Astrocyte (in vitro differentiated cells and primary cell): Measurements from ENCODE around the gene ANGPTL7. TPM values are rescaled to one million over a fixed set of nuclear protein-coding genes. Genes with fewer than 3 reads are reported as not detected.
A peak's percentile ranks its signal among the peaks of the same experiment; 100 is the strongest.

Experiments
- DNase-seq: peaks from one replicate; pipeline ENCODE4 v3.0.0-alpha.2; 2010; ENCODE audit warnings: low read depth
- FAIRE-seq: peaks from 2 replicates; lab custom pipeline; 2011; peaks lifted over from hg19 to GRCh38; lab: Jason Lieb, UNC
- H2AFZ ChIP-seq: 2 replicates; pipeline ENCODE4 v1.6.0; 2012; ENCODE audit warnings: low read depth, low read length, inconsistent platforms
- H3K27ac ChIP-seq: 2 replicates; pipeline ENCODE4 v1.5.1; 2011; ENCODE audit warnings: low read depth, low read length, inconsistent platforms
- H3K27me3 ChIP-seq: 2 replicates; pipeline ENCODE4 v1.6.0; 2011; ENCODE audit warnings: low read length, inconsistent platforms; ENCODE audit not compliant: insufficient read depth
- H3K36me3 ChIP-seq: 2 replicates; pipeline ENCODE4 v1.5.1; 2011; ENCODE audit warnings: low read length, inconsistent platforms; ENCODE audit not compliant: insufficient read depth
- H3K4me1 ChIP-seq: 2 replicates; pipeline ENCODE4 v1.5.1; 2011; ENCODE audit warnings: low read length, inconsistent platforms; ENCODE audit not compliant: insufficient read depth
- H3K4me2 ChIP-seq: 2 replicates; pipeline ENCODE4 v1.6.0; 2012; ENCODE audit warnings: low read length, inconsistent platforms
- H3K4me3 ChIP-seq: 2 replicates; pipeline ENCODE4 v1.5.1; 2011; ENCODE audit warnings: low read depth, mild to moderate bottlenecking, low read length, inconsistent platforms; ENCODE audit not compliant: insufficient read depth
- H3K79me2 ChIP-seq: 2 replicates; pipeline ENCODE4 v1.6.0; 2012; ENCODE audit warnings: mild to moderate bottlenecking, low read length, inconsistent platforms; ENCODE audit not compliant: insufficient read depth
- H3K9ac ChIP-seq: 2 replicates; pipeline ENCODE4 v1.6.0; 2012; ENCODE audit warnings: mild to moderate bottlenecking, low read length, inconsistent platforms
- H3K9me3 ChIP-seq: 2 replicates; pipeline ENCODE4 v1.5.1; 2012; ENCODE audit warnings: low read depth, mild to moderate bottlenecking, low read length, inconsistent platforms; ENCODE audit not compliant: insufficient read depth
- H4K20me1 ChIP-seq: 2 replicates; pipeline ENCODE4 v1.6.0; 2012; ENCODE audit warnings: low read length, inconsistent platforms; ENCODE audit not compliant: insufficient read depth
- H3K27ac Mint-ChIP-seq: one replicate; pipeline ENCODE4 v1.8.0; 2021; ENCODE audit warnings: mild to moderate bottlenecking, mixed read lengths; ENCODE audit not compliant: unreplicated experiment
- H3K27me3 Mint-ChIP-seq: one replicate; pipeline ENCODE4 v1.8.0; 2021; ENCODE audit warnings: low read depth, mixed read lengths; ENCODE audit not compliant: unreplicated experiment
- H3K36me3 Mint-ChIP-seq: one replicate; pipeline ENCODE4 v1.8.0; 2021; ENCODE audit warnings: low read depth, mixed read lengths; ENCODE audit not compliant: unreplicated experiment
- H3K4me1 Mint-ChIP-seq: one replicate; pipeline ENCODE4 v1.8.0; 2021; ENCODE audit warnings: low read depth, mixed read lengths; ENCODE audit not compliant: unreplicated experiment
- H3K4me3 Mint-ChIP-seq: one replicate; pipeline ENCODE4 v1.8.0; 2021; ENCODE audit warnings: mild to moderate bottlenecking, moderate library complexity, mixed read lengths; ENCODE audit not compliant: unreplicated experiment
- H3K9me3 Mint-ChIP-seq: one replicate; pipeline ENCODE4 v1.8.0; 2021; ENCODE audit warnings: mild to moderate bottlenecking, mixed read lengths; ENCODE audit not compliant: unreplicated experiment
- CTCF ChIP-seq: IDR thresholded peaks from 2 replicates; pipeline ENCODE4 v1.5.1; 2011; ENCODE audit warnings: low read depth, mild to moderate bottlenecking, inconsistent platforms, low read length, moderate library complexity; ENCODE audit not compliant: insufficient read depth
- EZH2 ChIP-seq: IDR thresholded peaks from 2 replicates; pipeline ENCODE4 v1.6.1; 2012; ENCODE audit warnings: mild to moderate bottlenecking, low read length, inconsistent platforms; ENCODE audit not compliant: insufficient read depth
- total RNA-seq: library from RNA; stranded (reverse); gene quantifications from 2 replicates; pipeline ENCODE4 v1.2.1, GENCODE V29; 2021

Gene ANGPTL7
- total RNA-seq, 1 donor from 2014 or later, result 0.86 TPM

GRCh38 chr1:11150326-11150725, 38.8 kb upstream of the ANGPTL7 start:
- Histone ChIP-seq H2AFZ (no peak overlapping the region), H3K27ac (no peak overlapping the region), H3K27me3 (no peaks in the 10 kb centered on the region), H3K9ac (no peak overlapping the region), H4K20me1 (peaks cover 8% of the 10 kb centered on the region), H3K9me3 (no peaks in the 10 kb centered on the region), H3K4me2 (no peak overlapping the region), H3K4me3 (no peak overlapping the region), H3K36me3 (peaks cover 27% of the 10 kb centered on the region), H3K79me2 (no peaks in the 10 kb centered on the region), H3K4me1 (peaks cover 14% of the 10 kb centered on the region)
- peaks cover 12% of the 10 kb centered on the region for H3K36me3 Mint-ChIP-seq
- H3K27ac Mint-ChIP-seq, result no peak overlapping the region
- no peak overlapping the region for H3K4me3 Mint-ChIP-seq
- FAIRE-seq, result no peak
- TF ChIP-seq EZH2 (no peak), CTCF (no peak)
- H3K9me3 Mint-ChIP-seq, result no peaks in the 10 kb centered on the region
- H3K27me3 Mint-ChIP-seq, result no peaks in the 10 kb centered on the region
- H3K4me1 Mint-ChIP-seq, result peaks cover 19% of the 10 kb centered on the region
- no peak for DNase-seq

GRCh38 chr1:11151114-11151513, 38.0 kb upstream of the ANGPTL7 start:
- Mint-ChIP-seq H3K4me3 (no peak overlapping the region), H3K9me3 (no peaks in the 10 kb centered on the region), H3K4me1 (peaks cover 19% of the 10 kb centered on the region), H3K27me3 (no peaks in the 10 kb centered on the region), H3K27ac (no peak overlapping the region), H3K36me3 (peaks cover 9% of the 10 kb centered on the region)
- H2AFZ ChIP-seq, result no peak overlapping the region
- H3K36me3 ChIP-seq, result peaks cover 22% of the 10 kb centered on the region
- DNase-seq, result no peak
- no peaks in the 10 kb centered on the region for H3K79me2 ChIP-seq
- no peak overlapping the region for H3K4me2 ChIP-seq
- no peak for FAIRE-seq
- no peak overlapping the region for H3K9ac ChIP-seq
- H3K4me3 ChIP-seq, result no peak overlapping the region
- TF ChIP-seq EZH2 (no peak), CTCF (no peak)
- no peak overlapping the region for H3K27ac ChIP-seq
- H3K27me3 ChIP-seq, result no peaks in the 10 kb centered on the region
- H3K9me3 ChIP-seq, result no peaks in the 10 kb centered on the region
- peaks cover 8% of the 10 kb centered on the region for H4K20me1 ChIP-seq
- H3K4me1 ChIP-seq, result peaks cover 14% of the 10 kb centered on the region

GRCh38 chr1:11151826-11152612, 37.1 kb upstream of the ANGPTL7 start:
- no peak overlapping the region for H3K27ac ChIP-seq
- peaks cover 26% of the 10 kb centered on the region for H3K36me3 ChIP-seq
- no peaks in the 10 kb centered on the region for H3K79me2 ChIP-seq
- H3K4me2 ChIP-seq, result peak overlapping the region; percentile 49
- H3K9me3 ChIP-seq, result no peaks in the 10 kb centered on the region
- H3K36me3 Mint-ChIP-seq, result peaks cover 9% of the 10 kb centered on the region
- no peak overlapping the region for H3K4me3 ChIP-seq
- no peaks in the 10 kb centered on the region for H3K9me3 Mint-ChIP-seq
- H2AFZ ChIP-seq, result no peak overlapping the region
- peaks cover 8% of the 10 kb centered on the region for H4K20me1 ChIP-seq
- no peaks in the 10 kb centered on the region for H3K27me3 ChIP-seq
- peak overlapping the region; percentile 16 for H3K4me3 Mint-ChIP-seq
- FAIRE-seq, result no peak
- H3K27me3 Mint-ChIP-seq, result no peaks in the 10 kb centered on the region
- H3K27ac Mint-ChIP-seq, result peak overlapping the region; percentile 38
- peaks cover 14% of the 10 kb centered on the region for H3K4me1 ChIP-seq
- TF ChIP-seq CTCF (no peak), EZH2 (no peak)
- H3K9ac ChIP-seq, result no peak overlapping the region
- no peak for DNase-seq
- H3K4me1 Mint-ChIP-seq, result peaks cover 19% of the 10 kb centered on the region
